Measurements from ENCODE around the gene ZNF264. TPM values are rescaled to one million over a fixed set of nuclear protein-coding genes. Genes with fewer than 3 reads are reported as not detected.

ZNF264 gene
- total and polyA plus RNA-seq, 4 donors = 5.7 to 46.0 (median 26.6) TPM

GRCh38 chr19:57161985-57162539, 29.2 kb upstream of the ZNF264 start:
- Histone ChIP-seq H3K9ac (ENCODE audit: insufficient read depth in 1 of 2, low read length in 2 of 2) (no peak overlapping the region), H3K36me3 (ENCODE audit: control insufficient read depth in 4 of 4, insufficient read depth in 4 of 4, low read length in 4 of 4) (no peaks in the 10 kb centered on the region), H3K9me3 (ENCODE audit: control insufficient read depth in 4 of 4, insufficient read depth in 3 of 4, low read length in 3 of 4) (peaks cover 0 to 4% (median 0%) of the 10 kb centered on the region in 4 donors), H3K4me3 (no peak overlapping the region), H3K27ac (ENCODE audit: low read depth in 1 of 2, low read length in 1 of 2) (no peak overlapping the region), H3K4me1 (ENCODE audit: control insufficient read depth in 5 of 5, insufficient read depth in 5 of 5, low read length in 5 of 5) (no peaks in the 10 kb centered on the region), H3K27me3 (ENCODE audit: control insufficient read depth in 3 of 3, insufficient read depth in 3 of 3, low read length in 2 of 3) (no peaks in the 10 kb centered on the region)
- TF ChIP-seq CTCF (IDR thresholded peaks at IDR 0.05; ENCODE audit: control extremely low read depth, extremely low read depth) = no peak
- DNase-seq = no peak
- ATAC-seq (ENCODE audit: insufficient read depth, low FRiP score) = no peak
- WGBS, 2 donors = 77 to 86% methylated on average over 5 of the region's 5 CpGs

GRCh38 chr19:57165846-57166245, 25.5 kb upstream of the ZNF264 start:
- DNase-seq = no peak
- 76 to 77% methylated on average over 7 of the region's 7 CpGs for WGBS, 2 donors
- Histone ChIP-seq H3K27me3 (ENCODE audit: control insufficient read depth in 3 of 3, insufficient read depth in 3 of 3, low read length in 2 of 3) (no peaks in the 10 kb centered on the region), H3K9me3 (ENCODE audit: control insufficient read depth in 4 of 4, insufficient read depth in 3 of 4, low read length in 3 of 4) (no peaks in the 10 kb centered on the region), H3K9ac (ENCODE audit: insufficient read depth in 1 of 2, low read length in 2 of 2) (no peak overlapping the region), H3K36me3 (ENCODE audit: control insufficient read depth in 4 of 4, insufficient read depth in 4 of 4, low read length in 4 of 4) (no peaks in the 10 kb centered on the region), H3K27ac (ENCODE audit: low read depth in 1 of 2, low read length in 1 of 2) (no peak overlapping the region), H3K4me1 (ENCODE audit: control insufficient read depth in 5 of 5, insufficient read depth in 5 of 5, low read length in 5 of 5) (no peaks in the 10 kb centered on the region), H3K4me3 (no peak overlapping the region)
- ATAC-seq (ENCODE audit: insufficient read depth, low FRiP score) = no peak
- no peak for TF ChIP-seq CTCF (IDR thresholded peaks at IDR 0.05; ENCODE audit: control extremely low read depth, extremely low read depth)

GRCh38 chr19:57167385-57167784, 23.9 kb upstream of the ZNF264 start, which contains the start of gene DUXA:
Gene DUXA, minus strand, starts transcription at chr19:57167485. Its CDS starts 42 bp downstream, at chr19:57167443.
- Histone ChIP-seq H3K9me3 (ENCODE audit: control insufficient read depth in 4 of 4, insufficient read depth in 3 of 4, low read length in 3 of 4) (peaks cover 0 to 3% (median 0%) of the 10 kb centered on the region in 4 donors), H3K4me3 (no peak within 1 kb of the TSS), H3K27me3 (ENCODE audit: control insufficient read depth in 3 of 3, insufficient read depth in 3 of 3, low read length in 2 of 3) (no peaks in the 10 kb centered on the region), H3K36me3 (ENCODE audit: control insufficient read depth in 4 of 4, insufficient read depth in 4 of 4, low read length in 4 of 4) (no peaks in the 10 kb centered on the region), H3K9ac (ENCODE audit: insufficient read depth in 1 of 2, low read length in 2 of 2) (no peak within 1 kb of the TSS), H3K4me1 (ENCODE audit: control insufficient read depth in 5 of 5, insufficient read depth in 5 of 5, low read length in 5 of 5) (peaks cover 0 to 1% (median 0%) of the 10 kb centered on the region in 5 donors), H3K27ac (ENCODE audit: low read depth in 1 of 2, low read length in 1 of 2) (no peak within 1 kb of the TSS)
- WGBS, 2 donors = 84 to 85% methylated on average over 6 of the region's 6 CpGs
- no peak for ATAC-seq (ENCODE audit: insufficient read depth, low FRiP score)
- no peak for TF ChIP-seq CTCF (IDR thresholded peaks at IDR 0.05; ENCODE audit: control extremely low read depth, extremely low read depth)
- DNase-seq = no peak

Data from lung (tissue), 12 donors.